Renal pelvis (tissue), 12 donors: ENCODE results near the gene SNRNP70. TPM values are rescaled to one million over a fixed set of nuclear protein-coding genes. Genes with fewer than 3 reads are reported as not detected.
"Not testable (repeated sequence)": the region's sequence is repeated elsewhere in the genome, so short reads cannot be mapped to it uniquely, and the experiment has no call there.

Experiments
- DNase-seq: peaks from one replicate; pipeline ENCODE4 v3.0.0-alpha.2; 2013
- long read RNA-seq, 16 experiments: transcript quantifications; one replicate each; lab custom pipeline, GENCODE V29; 2026
- polyA plus RNA-seq, 3 donors: library from polyadenylated mRNA; unstranded; fragments of 120-200 nt; gene quantifications; one replicate each; pipeline ENCODE4 v1.2.1, GENCODE V29; 2013; ENCODE audit not compliant: insufficient read length in 3 of 3

The SNRNP70 gene
- polyA plus RNA-seq: 100 to 1,000 TPM; 322 to 406 (median 393) TPM
- long read RNA-seq, donor 1, transcript SNRNP70-201 (10 exons, 1,603 nt): minor isoform, 6 of 107 reads
- long read RNA-seq, donor 1, transcript SNRNP70-209 (11 exons, 1,757 nt): minor isoform, 5 of 107 reads
- long read RNA-seq, donor 1, transcript SNRNP70-203 (3 exons, 3,221 nt): major isoform, 21 of 107 reads
- long read RNA-seq, donor 1, transcript SNRNP70-206 (10 exons, 1,574 nt): minor isoform, 13 of 107 reads
- long read RNA-seq, donor 1, partial matches to known transcripts: 60 of 107 reads
- long read RNA-seq, donor 1, other reads (novel, unspliced or antisense): 0 of 107 reads
- long read RNA-seq, donor 2, transcript SNRNP70-203 (3 exons, 3,221 nt): minor isoform, 21 of 137 reads
- long read RNA-seq, donor 2, transcript SNRNP70-206 (10 exons, 1,574 nt): major isoform, 32 of 137 reads
- long read RNA-seq, donor 2, transcript SNRNP70-201 (10 exons, 1,603 nt): minor isoform, 9 of 137 reads
- long read RNA-seq, donor 2, partial matches to known transcripts: 57 of 137 reads
- long read RNA-seq, donor 2, other reads (novel, unspliced or antisense): 13 of 137 reads
- long read RNA-seq, donor 3, transcript SNRNP70-206 (10 exons, 1,574 nt): major isoform, 17 of 119 reads
- long read RNA-seq, donor 3, transcript SNRNP70-203 (3 exons, 3,221 nt): minor isoform, 7 of 119 reads
- long read RNA-seq, donor 3, transcript SNRNP70-201 (10 exons, 1,603 nt): minor isoform, 8 of 119 reads
- long read RNA-seq, donor 3, partial matches to known transcripts: 74 of 119 reads
- long read RNA-seq, donor 3, other reads (novel, unspliced or antisense): 8 of 119 reads
- long read RNA-seq, donor 4, transcript SNRNP70-206 (10 exons, 1,574 nt): major isoform, 31 of 142 reads
- long read RNA-seq, donor 4, transcript SNRNP70-201 (10 exons, 1,603 nt): minor isoform, 14 of 142 reads
- long read RNA-seq, donor 4, transcript SNRNP70-203 (3 exons, 3,221 nt): minor isoform, 16 of 142 reads
- long read RNA-seq, donor 4, partial matches to known transcripts: 54 of 142 reads
- long read RNA-seq, donor 4, other reads (novel, unspliced or antisense): 19 of 142 reads
- long read RNA-seq, donor 5, partial matches to known transcripts: 35 of 49 reads
- long read RNA-seq, donor 5, other reads (novel, unspliced or antisense): 0 of 49 reads
- long read RNA-seq, donor 6, transcript SNRNP70-206 (10 exons, 1,574 nt): minor isoform, 14 of 106 reads
- long read RNA-seq, donor 6, transcript SNRNP70-203 (3 exons, 3,221 nt): major isoform, 16 of 106 reads
- long read RNA-seq, donor 6, transcript SNRNP70-201 (10 exons, 1,603 nt): minor isoform, 5 of 106 reads
- long read RNA-seq, donor 6, partial matches to known transcripts: 64 of 106 reads
- long read RNA-seq, donor 6, other reads (novel, unspliced or antisense): 0 of 106 reads
- long read RNA-seq, donor 7, transcript SNRNP70-209 (11 exons, 1,757 nt): minor isoform, 7 of 118 reads
- long read RNA-seq, donor 7, transcript SNRNP70-203 (3 exons, 3,221 nt): minor isoform, 8 of 118 reads
- long read RNA-seq, donor 7, transcript SNRNP70-201 (10 exons, 1,603 nt): minor isoform, 17 of 118 reads
- long read RNA-seq, donor 7, transcript SNRNP70-206 (10 exons, 1,574 nt): major isoform, 31 of 118 reads
- long read RNA-seq, donor 7, partial matches to known transcripts: 45 of 118 reads
- long read RNA-seq, donor 7, other reads (novel, unspliced or antisense): 7 of 118 reads
- long read RNA-seq, donor 8, partial matches to known transcripts: 25 of 36 reads
- long read RNA-seq, donor 8, other reads (novel, unspliced or antisense): 0 of 36 reads
- long read RNA-seq, donor 9, transcript SNRNP70-201 (10 exons, 1,603 nt): minor isoform, 9 of 169 reads
- long read RNA-seq, donor 9, transcript SNRNP70-206 (10 exons, 1,574 nt): major isoform, 16 of 169 reads
- long read RNA-seq, donor 9, transcript SNRNP70-203 (3 exons, 3,221 nt): minor isoform, 14 of 169 reads
- long read RNA-seq, donor 9, partial matches to known transcripts: 124 of 169 reads
- long read RNA-seq, donor 9, other reads (novel, unspliced or antisense): 0 of 169 reads
- long read RNA-seq, donor 10, transcript SNRNP70-201 (10 exons, 1,603 nt): minor isoform, 5 of 132 reads
- long read RNA-seq, donor 10, transcript SNRNP70-206 (10 exons, 1,574 nt): major isoform, 21 of 132 reads
- long read RNA-seq, donor 10, transcript SNRNP70-203 (3 exons, 3,221 nt): minor isoform, 18 of 132 reads
- long read RNA-seq, donor 10, partial matches to known transcripts: 73 of 132 reads
- long read RNA-seq, donor 10, other reads (novel, unspliced or antisense): 6 of 132 reads
- long read RNA-seq, donor 11, transcript SNRNP70-206 (10 exons, 1,574 nt): minor isoform, 6 of 74 reads
- long read RNA-seq, donor 11, transcript SNRNP70-203 (3 exons, 3,221 nt): major isoform, 7 of 74 reads
- long read RNA-seq, donor 11, partial matches to known transcripts: 57 of 74 reads
- long read RNA-seq, donor 11, other reads (novel, unspliced or antisense): 0 of 74 reads
- long read RNA-seq, donor 12, transcript SNRNP70-203 (3 exons, 3,221 nt): minor isoform, 22 of 208 reads
- long read RNA-seq, donor 12, transcript SNRNP70-209 (11 exons, 1,757 nt): minor isoform, 7 of 208 reads
- long read RNA-seq, donor 12, transcript SNRNP70-206 (10 exons, 1,574 nt): major isoform, 45 of 208 reads
- long read RNA-seq, donor 12, transcript SNRNP70-201 (10 exons, 1,603 nt): minor isoform, 21 of 208 reads
- long read RNA-seq, donor 12, partial matches to known transcripts: 87 of 208 reads
- long read RNA-seq, donor 12, other reads (novel, unspliced or antisense): 22 of 208 reads
- long read RNA-seq, donor 13, transcript SNRNP70-203 (3 exons, 3,221 nt): major isoform, 8 of 142 reads
- long read RNA-seq, donor 13, partial matches to known transcripts: 119 of 142 reads
- long read RNA-seq, donor 13, other reads (novel, unspliced or antisense): 0 of 142 reads
- long read RNA-seq, donor 14: 0 reads
- long read RNA-seq, donor 15, transcript SNRNP70-206 (10 exons, 1,574 nt): major isoform, 44 of 179 reads
- long read RNA-seq, donor 15, transcript SNRNP70-201 (10 exons, 1,603 nt): minor isoform, 8 of 179 reads
- long read RNA-seq, donor 15, transcript SNRNP70-209 (11 exons, 1,757 nt): minor isoform, 5 of 179 reads
- long read RNA-seq, donor 15, transcript SNRNP70-203 (3 exons, 3,221 nt): minor isoform, 20 of 179 reads
- long read RNA-seq, donor 15, partial matches to known transcripts: 94 of 179 reads
- long read RNA-seq, donor 15, other reads (novel, unspliced or antisense): 5 of 179 reads
- long read RNA-seq, donor 16, transcript SNRNP70-201 (10 exons, 1,603 nt): minor isoform, 9 of 218 reads
- long read RNA-seq, donor 16, transcript SNRNP70-206 (10 exons, 1,574 nt): major isoform, 31 of 218 reads
- long read RNA-seq, donor 16, transcript SNRNP70-203 (3 exons, 3,221 nt): minor isoform, 18 of 218 reads
- long read RNA-seq, donor 16, partial matches to known transcripts: 151 of 218 reads
- long read RNA-seq, donor 16, other reads (novel, unspliced or antisense): 8 of 218 reads

- DNase-seq: peak; percentile 99
Observed at GRCh38 chr19:49085020-49085867, at the start of gene SNRNP70. TSS of gene SNRNP70 (plus strand) at chr19:49085451. CDS start at chr19:49086415, 964 bp downstream.

- DNase-seq: not testable (repeated sequence)
Observed at GRCh38 chr19:49036815-49037214, 48.4 kb upstream of the SNRNP70 start, which contains the start of gene CGB1. TSS of gene CGB1 (minus strand) at chr19:49036895. CDS start at chr19:49036711, 184 bp downstream.

GRCh38 chr19:49038111-49038510 lies 47.1 kb upstream of the SNRNP70 start:
- DNase-seq: not testable (repeated sequence)

- DNase-seq: not testable (repeated sequence)
Observed at GRCh38 chr19:49038557-49039276, 46.5 kb upstream of the SNRNP70 start.

DNA sequence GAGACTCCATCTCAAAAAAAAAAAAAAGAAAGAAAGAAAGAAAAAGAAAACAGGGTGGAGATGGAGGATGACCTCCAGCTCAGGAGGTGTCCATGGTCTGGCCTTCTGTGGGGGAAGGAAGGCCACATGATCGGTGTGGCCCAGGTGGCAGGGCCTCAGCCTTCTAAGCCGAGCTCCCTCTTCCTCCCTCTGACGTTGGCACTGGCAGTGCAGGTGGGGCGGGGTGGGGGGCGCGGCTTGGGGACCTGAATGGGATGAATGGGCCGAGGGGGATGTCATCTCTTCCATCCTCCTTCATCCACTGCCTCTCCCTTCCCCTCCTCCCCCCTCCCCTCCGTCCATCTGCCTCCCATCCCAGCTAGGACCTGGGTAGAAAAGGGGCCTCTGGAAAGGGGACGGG lies 45.5 kb upstream of the SNRNP70 start:
- not testable (repeated sequence) for DNase-seq

GRCh38 chr19:49042177-49042576 lies 43.1 kb upstream of the SNRNP70 start:
- DNase-seq: no peak

DNA sequence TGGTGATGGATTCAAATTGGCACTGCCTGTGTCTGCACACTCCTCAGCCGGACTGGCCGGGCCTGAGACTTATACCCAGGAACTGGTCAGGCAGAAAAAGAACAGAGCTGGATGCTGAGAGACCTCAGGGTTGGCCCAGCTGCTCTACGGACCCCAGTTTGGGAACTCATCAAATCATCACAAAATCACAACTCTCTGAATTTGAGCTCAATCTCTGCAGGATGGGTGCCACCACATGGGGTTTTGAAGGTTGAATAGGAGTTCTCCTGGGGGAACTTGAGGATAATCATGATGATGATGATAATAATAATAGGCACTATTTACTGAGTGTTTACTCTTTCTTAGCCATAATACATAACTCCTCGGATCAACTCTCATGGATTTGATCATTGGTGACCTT lies 42.6 kb upstream of the SNRNP70 start:
- DNase-seq: not testable (repeated sequence)

GRCh38 chr19:49043548-49043947 lies 41.7 kb upstream of the SNRNP70 start, which contains the start of gene CGB5:
TSS of gene CGB5 (plus strand) at chr19:49043848. CDS start at chr19:49044210, 362 bp downstream.
- not testable (repeated sequence) for DNase-seq

DNA sequence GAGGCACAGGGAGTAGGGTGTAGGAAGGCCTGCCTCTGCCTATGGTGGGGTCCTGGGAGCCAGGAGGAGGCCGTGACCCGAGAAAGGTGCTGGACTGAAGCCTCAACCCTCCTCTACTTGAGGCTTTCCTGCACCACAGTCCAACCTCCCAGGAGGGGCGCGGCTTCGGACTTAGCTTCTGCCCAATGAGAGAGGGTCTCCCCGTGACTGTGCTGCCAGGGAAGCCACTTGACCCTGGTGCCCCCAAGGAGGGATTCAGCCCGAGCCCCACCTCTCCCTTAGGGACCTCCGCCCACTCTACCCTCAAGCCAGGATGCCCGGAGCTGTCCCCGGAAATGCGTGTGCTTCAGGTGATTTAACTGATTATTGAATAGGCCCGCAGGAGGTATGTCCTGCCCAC lies 36.2 kb upstream of the SNRNP70 start, which contains the start of gene CGB8:
CGB8 (minus strand) TSS at position 101 of the 400 bp plus-strand sequence. CDS start 372 bp downstream, outside the sequence.
- DNase-seq: not testable (repeated sequence)

GRCh38 chr19:49049834-49050233 lies 35.4 kb upstream of the SNRNP70 start:
- not testable (repeated sequence) for DNase-seq

DNA sequence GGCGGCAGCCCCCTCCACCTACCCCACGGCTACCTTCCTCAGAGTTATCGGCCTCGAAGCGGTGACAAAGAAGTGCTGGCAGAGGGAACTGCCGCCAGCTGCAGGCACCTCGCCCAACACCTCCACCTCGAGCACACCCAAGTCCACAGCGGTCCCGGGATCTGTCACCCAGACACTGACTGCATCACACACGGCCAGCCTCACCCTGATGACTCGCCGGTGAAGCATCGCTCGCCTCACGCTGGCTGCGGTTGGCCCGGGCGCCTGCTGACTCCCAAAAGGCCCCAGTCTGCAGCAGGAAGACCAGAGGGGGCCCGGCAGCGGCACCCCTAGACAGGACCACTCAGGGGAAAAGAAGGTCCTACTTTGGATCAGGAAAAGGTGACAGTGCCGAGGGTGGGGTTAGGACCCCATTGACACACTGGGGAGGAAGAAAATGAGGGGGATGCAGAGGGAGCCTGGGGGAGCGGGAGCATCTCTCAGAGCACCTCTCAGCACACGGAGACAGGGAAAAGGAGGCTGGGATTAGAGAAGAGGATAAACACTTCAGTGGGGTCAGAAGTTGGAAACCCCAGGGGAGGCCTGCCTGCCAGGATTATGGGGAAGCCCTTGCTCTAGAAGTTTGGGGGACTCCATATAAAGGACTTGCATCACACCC lies 34.7 kb upstream of the SNRNP70 start:
- DNase-seq: not testable (repeated sequence)

DNA sequence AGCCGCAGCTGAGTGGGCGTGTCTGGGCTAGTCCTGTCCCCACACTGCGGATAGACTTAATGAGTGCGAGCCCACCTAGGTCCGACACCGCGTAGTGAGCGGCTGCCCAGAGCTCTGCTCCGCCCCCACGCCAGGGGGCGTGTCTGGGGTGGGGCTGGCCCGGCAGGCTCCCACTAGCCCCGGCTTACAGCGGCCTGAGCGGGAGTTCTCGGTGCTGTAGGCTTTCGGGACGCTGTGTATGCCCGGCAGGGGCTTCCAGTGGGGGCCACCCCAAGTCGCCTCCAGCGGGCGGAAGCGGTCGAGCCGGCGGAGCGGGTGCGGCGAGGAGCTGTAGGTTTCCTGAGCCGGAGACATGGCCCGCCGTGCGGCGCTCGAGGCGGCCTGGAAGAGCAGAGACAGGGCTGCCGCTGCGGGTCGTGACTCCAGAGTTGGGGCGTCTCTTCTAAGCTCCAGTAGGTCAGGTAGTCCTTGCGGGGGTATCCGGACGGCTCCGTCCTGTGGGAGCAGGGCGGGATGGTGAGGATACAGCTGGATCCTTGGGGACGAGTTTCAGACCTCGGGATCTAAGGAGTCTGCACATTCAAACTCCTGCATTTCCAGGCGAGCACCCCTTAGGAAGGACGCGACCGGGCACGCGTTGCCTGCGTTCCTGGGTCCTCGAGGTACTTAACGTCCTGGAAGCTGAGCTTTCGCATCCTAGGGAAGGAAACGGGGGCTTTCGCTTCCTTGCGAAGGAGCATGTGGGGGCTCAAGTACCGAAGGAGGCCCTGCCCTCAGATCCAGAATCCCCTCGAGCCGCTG lies 28.9 kb upstream of the SNRNP70 start:
- DNase-seq: peak; percentile 28
